Raji (cell line): ENCODE data around the gene SLC6A7.

Experiments used
- POLR2A ChIP-seq: IDR thresholded peaks from 2 replicates; pipeline ENCODE4 v1.6.1; 2011; ENCODE audit warnings: low read depth, low read length, control low read depth; ENCODE audit not compliant: insufficient read depth

SLC6A7 gene

DNA sequence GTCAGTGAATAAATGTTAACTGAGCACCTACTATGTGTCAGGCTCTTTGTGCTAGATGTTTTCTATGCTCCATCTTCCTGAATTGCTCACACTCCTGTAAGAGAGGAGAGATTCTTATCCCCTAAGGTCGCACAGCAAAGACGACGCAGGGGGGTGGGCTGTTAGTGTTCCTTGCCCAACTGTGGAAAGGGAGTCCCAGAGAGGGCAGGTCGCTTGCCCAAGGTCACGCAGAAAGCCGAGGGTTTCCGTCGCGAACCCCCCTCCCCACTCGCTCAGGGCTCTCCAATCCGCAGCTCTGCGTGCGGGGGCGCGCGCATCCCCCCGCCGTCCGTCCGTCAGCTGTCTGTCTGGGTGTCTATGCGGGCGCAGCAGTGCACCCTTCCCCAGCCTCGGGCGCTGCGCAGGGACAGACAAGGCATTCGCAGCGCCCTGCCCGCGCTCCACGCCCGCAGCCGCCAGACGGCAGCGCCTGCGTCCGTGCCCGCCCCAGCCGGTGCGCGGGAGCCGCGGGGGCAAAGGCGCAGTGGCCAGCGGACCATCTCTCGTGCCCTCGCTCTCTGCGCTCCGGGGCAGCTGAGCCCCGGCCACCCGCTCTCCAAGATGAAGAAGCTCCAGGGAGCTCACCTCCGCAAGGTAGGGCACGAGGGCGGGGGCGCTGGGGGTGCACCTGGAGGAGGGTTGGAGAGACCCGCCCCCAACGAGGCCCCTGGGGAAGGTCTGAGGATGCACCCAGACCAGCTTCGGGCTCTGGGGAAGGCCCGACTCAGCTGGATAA, at the start of gene SLC6A7:
SLC6A7 (plus strand) TSS at position 335 of the 775 bp plus-strand sequence; CDS start at position 601, 266 bp downstream.
- no peak for TF ChIP-seq POLR2A

DNA sequence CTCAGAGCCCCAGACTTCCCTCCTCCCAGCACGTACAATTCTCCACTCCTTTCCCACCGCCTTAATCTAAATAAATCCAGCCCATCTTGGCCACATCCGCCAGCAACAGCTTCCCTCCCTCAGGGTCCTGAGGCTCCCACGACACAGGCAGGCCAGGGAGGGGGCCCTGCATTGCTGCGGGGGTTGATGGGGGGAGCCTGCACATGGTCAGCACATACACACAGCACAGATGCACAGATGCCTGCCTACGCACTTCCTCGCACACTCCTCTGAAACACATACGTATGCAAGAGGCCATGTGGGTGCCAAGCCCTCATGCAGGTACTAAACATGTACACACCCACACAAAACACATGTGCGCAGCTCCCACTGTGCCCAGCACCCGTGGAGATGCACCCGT, 49.0 kb upstream of the SLC6A7 start:
- TF ChIP-seq POLR2A, result no peak

DNA sequence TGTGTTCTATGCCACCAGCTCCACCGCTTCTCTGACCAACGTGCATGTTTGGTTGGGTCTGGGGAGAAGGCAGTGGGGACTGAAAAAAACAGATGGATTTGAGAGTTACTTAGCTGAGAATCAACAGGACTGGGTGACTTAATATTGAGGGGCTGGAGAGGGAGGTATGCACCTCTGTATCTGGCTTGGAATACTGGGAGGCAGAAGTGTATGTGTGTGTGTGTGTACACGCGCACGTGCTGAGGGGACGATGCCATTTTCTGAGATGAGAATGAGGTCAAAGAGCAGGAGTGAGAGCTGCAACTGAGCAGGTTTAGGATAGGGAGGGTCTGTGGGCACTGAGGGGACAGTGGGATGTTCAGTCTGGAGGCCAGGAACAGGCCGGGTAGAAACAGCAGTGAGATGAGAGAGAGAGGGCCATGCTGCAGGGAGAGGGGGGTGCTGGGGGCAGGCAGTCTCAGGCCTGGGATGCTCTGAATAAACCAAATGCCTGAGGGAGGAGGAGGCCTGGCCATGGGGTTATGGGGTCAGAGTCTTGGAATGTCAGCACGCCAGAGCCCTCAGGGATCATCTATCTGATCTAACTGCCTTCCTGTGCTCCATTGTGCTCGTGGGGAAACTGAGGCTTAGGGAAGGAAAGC, 48.2 kb upstream of the SLC6A7 start:
- no peak for TF ChIP-seq POLR2A

- TF ChIP-seq POLR2A, result no peak
Measured at GRCh38 chr5:150142185-150142958, 47.5 kb upstream of the SLC6A7 start.

- no peak for TF ChIP-seq POLR2A
Measured at GRCh38 chr5:150142959-150143349, 46.9 kb upstream of the SLC6A7 start.

GRCh38 chr5:150143350-150144245, 46.3 kb upstream of the SLC6A7 start:
- TF ChIP-seq POLR2A, result no peak

GRCh38 chr5:150144246-150144801, 45.5 kb upstream of the SLC6A7 start:
- TF ChIP-seq POLR2A, result no peak

DNA sequence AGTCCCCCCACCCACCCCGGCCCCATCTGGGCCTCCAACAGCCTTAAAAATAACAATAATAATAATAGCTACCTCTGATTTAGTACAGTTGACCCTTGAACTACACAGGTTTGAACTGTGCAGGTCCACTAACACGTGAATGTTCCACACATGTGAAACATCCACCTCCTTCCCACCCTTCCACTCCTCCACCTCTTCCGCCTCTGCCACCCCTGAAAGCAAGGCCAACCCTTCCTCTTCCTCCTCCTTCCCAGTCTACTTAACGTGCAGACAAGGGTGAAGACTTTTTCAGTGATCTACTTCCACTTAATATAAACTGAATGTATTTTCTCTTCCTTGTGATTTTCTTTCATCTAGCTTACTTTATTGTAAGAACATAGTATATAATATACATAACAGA, 45.0 kb upstream of the SLC6A7 start:
- no peak for TF ChIP-seq POLR2A

DNA sequence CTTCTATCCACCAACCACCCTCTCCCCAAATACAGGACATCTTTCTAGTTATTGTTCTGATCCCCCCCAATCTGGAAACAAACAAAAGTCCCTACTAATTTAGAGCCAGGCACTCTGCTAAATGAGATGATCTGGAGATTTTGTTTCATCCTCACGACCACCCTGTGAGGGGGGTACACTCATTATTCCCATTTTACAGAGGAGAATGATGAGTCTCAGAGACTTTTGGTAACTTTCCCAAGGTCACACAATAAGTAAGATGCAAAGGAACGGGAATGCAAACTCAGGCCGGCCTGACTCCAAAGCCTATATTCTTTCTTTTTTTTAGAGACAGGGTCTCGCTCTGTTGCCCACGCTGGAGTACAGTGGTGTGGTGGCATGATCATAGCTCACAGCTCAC, 43.6 kb upstream of the SLC6A7 start:
- no peak for TF ChIP-seq POLR2A

DNA sequence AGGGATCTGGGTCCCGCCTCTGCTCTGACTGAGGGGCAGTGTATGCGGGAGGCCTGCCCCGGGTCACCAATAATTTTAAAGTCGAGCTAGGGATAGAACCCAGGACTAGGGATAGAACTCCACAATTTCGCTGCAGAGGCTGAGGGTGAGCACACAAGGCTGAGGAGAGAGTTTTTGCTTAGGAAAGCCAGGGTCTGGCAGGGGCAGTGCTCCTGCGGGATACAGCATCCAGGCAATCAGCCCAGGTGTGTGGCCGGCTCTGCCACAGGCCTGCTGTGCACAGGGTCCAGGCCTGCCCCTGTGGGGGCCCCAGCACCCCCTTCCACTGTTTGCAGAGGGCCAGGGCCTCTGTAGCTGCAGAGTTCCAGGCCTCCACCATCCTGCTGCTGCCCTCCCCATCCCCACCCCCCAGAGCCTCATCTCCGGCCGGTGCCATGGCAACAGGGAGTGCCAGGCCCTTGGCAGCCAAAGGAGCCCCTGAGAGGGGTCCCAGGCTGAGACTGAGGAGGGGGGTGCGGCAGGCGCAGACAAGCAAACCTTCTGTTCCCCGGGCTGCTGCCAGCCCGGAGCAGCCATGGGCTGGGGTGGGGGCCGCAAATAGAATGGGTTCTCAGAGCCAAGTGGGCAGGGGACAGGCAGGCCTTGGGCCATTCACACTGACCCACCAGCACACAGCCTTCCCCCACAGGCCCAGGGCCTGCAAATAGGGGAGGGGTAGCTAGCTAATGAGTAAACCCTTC, 42.8 kb upstream of the SLC6A7 start:
- TF ChIP-seq POLR2A, result no peak

DNA sequence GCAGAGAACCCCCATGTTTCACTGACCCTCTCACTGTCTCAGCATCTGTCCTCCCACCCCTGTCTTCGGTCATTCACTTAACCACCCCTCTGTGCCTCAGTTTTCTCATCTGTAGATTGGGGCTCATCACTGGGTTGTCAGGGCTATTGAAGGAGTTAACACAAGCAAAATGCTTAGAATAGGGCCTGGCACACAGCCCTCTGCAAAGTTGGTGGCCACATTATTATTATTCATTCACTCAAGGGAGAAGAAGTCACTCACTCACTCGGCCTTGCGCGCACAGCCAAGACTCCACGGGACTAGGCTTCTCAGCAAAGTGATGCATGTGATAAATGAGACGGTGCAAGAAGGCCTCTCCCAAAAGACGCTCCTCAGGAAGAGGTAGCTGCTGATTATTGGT, 42.2 kb upstream of the SLC6A7 start:
- no peak for TF ChIP-seq POLR2A

GRCh38 chr5:150148117-150148927, 41.5 kb upstream of the SLC6A7 start:
- TF ChIP-seq POLR2A, result no peak

- TF ChIP-seq POLR2A, result no peak
Measured at GRCh38 chr5:150149618-150150017, 40.2 kb upstream of the SLC6A7 start.
